ENCODE data around the gene PLD4.
"Not testable (repeated sequence)": the region's sequence is repeated elsewhere in the genome, so short reads cannot be mapped to it uniquely, and the experiment has no call there.

Gene PLD4

DNA sequence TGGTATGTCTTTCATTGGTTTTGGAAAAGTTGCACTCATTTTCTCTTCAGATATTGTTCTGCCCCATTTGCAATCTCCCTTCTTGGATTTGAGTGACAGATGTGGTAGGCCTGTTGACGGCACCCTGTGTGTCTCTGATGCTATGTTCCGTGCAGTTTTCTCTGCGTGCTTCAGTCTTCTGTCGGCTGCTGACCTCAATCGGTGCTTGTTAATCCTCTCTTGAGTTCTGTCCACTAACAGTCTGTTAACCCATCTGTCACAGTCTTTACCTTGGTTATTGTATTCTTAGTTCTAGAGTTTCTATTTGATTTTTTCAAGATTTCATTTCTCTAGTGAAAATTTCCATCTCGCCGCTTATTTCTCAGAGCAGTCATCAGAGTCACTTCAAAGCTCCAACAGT, 20.7 kb upstream of the PLD4 start:
- Mint-ChIP-seq H3K27me3 (peaks cover 37% of the 10 kb centered on the region), H3K36me3 (ENCODE audit: low read depth) (no peaks in the 10 kb centered on the region), H3K4me1 (ENCODE audit: low read depth) (no peaks in the 10 kb centered on the region), H3K27ac (no peak overlapping the region), H3K4me3 (no peak overlapping the region), H3K9me3 (no peaks in the 10 kb centered on the region)
- intact Hi-C loops (cut with micrococcal nuclease) = no loop called here

DNA sequence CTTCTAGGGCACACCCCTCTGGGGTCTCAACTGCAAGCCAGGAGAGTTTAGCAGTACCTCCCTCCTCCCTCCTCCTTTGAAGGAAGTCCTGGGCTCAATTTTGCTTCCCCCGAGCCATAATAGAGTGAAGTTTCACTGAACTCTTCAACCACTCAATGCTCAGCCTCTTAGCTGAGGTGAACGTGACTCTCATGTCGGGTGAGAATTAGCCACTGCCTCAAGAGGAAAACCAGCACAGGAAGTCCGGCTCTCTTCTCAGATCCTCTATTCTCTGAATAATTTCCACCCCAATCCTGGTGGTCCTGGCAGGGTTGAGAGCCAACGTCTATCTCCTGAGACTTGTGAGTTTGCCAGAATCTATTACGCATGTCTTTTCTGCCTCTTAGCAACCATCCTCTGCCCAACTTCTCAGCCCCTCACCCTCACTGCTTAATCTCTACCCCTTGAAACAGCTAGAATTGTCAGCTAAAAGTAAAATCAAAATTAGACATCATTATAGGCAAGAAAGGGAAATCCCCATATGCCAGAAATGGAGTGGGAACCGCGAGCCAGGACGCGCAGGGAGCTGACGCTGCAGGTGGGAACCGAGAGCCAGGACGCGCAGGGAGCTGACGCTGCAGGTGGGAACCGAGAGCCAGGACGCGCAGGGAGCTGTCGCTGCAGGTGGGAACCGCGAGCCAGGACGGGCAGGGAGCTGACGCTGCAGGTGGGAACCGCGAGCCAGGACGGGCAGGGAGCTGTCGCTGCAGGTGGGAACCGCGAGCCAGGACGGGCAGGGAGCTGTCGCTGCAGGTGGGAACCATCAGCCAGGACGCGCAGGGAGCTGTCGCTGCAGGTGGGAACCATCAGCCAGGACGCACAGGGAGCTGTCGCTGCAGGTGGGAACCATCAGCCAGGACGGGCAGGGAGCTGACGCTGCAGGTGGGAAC, 19.8 kb upstream of the PLD4 start:
- H3K36me3 Mint-ChIP-seq (ENCODE audit: low read depth); H3K9me3 Mint-ChIP-seq; H3K27ac Mint-ChIP-seq; H3K4me3 Mint-ChIP-seq; intact Hi-C loops (cut with micrococcal nuclease); H3K4me1 Mint-ChIP-seq (ENCODE audit: low read depth): not testable (repeated sequence)
- H3K27me3 Mint-ChIP-seq = peaks cover 37% of the 10 kb centered on the region

DNA sequence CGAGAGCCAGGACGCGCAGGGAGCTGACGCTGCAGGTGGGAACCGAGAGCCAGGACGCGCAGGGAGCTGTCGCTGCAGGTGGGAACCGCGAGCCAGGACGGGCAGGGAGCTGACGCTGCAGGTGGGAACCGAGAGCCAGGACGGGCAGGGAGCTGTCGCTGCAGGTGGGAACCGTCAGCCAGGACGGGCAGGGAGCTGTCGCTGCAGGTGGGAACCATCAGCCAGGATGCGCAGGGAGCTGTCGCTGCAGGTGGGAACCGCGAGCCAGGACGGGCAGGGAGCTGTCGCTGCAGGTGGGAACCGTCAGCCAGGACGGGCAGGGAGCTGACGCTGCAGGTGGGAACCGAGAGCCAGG, 19.1 kb upstream of the PLD4 start:
- H3K4me3 Mint-ChIP-seq; H3K36me3 Mint-ChIP-seq (ENCODE audit: low read depth): not testable (repeated sequence)

DNA sequence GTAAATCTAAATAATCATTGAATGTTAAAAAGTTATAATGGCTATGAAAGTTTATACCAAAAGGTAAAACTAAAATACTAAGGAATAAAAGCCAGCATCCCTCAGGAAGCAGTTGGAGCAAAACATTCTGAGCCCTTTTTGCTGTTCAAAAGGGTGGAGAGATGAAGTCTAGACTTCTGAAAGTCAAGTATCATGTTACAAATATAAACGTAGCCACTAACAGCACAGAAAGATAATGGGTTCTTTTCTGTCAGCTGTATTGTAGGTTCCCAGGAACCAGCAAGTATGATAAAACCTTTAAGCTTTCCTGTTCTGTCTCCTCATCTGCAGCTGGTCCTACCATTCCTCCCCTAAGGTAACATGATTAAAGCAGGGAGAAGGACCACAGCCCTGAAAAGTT, 16.4 kb upstream of the PLD4 start:
- Mint-ChIP-seq H3K36me3 (ENCODE audit: low read depth) (no peaks in the 10 kb centered on the region), H3K27ac (no peak overlapping the region), H3K4me1 (ENCODE audit: low read depth) (no peaks in the 10 kb centered on the region), H3K27me3 (peaks cover 44% of the 10 kb centered on the region), H3K9me3 (peaks cover 18% of the 10 kb centered on the region), H3K4me3 (no peak overlapping the region)
- intact Hi-C loops (cut with micrococcal nuclease) = no loop called here

More for the DNA sequence above, 19.1 kb upstream of the PLD4 start:
- peaks cover 37% of the 10 kb centered on the region for H3K27me3 Mint-ChIP-seq
- H3K27ac Mint-ChIP-seq; H3K4me1 Mint-ChIP-seq (ENCODE audit: low read depth); intact Hi-C loops (cut with micrococcal nuclease); H3K9me3 Mint-ChIP-seq: not testable (repeated sequence)

DNA sequence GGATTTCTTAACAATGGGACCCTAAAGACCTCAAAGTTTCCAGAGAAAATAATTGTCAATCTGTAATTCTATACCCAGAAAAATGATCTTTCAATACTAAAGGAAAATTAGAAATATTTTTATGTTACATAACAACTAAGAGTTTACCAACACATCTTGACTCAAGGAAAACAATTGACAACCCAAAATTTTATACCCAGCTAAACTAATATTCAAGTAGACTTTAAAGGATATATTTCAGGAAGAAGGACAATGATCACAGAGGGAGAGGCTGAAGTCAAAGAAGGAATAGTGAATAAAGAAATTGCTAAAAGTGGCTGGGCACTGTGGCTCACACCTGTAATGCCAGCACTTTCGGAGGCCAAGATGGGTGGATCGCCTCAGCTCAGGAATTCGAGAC, 12.6 kb upstream of the PLD4 start:
- peaks cover 18% of the 10 kb centered on the region for H3K9me3 Mint-ChIP-seq
- H3K4me3 Mint-ChIP-seq = no peak overlapping the region
- H3K4me1 Mint-ChIP-seq (ENCODE audit: low read depth) = no peaks in the 10 kb centered on the region
- no peaks in the 10 kb centered on the region for H3K36me3 Mint-ChIP-seq (ENCODE audit: low read depth)
- H3K27me3 Mint-ChIP-seq = peaks cover 43% of the 10 kb centered on the region
- H3K27ac Mint-ChIP-seq = no peak overlapping the region
- intact Hi-C loops (cut with micrococcal nuclease) = no loop called here

DNA sequence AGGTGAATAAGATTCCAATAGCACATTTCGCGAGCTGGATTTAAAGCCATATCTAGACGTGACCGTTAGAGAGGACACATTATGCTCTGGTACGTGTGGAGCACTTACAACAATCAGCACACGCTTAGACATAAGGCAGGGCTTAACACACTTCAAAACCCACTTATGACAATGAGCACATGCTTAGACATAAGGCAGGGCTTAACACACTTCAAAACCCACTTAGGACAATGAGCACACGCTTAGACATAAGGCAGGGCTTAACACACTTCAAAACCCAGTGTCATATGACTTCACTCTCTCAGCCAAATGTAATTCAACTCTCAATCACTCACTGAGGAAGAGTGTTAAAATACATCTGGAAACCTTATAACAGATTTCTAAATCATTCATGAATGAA, 11.2 kb upstream of the PLD4 start:
- Mint-ChIP-seq H3K27ac (no peak overlapping the region), H3K36me3 (ENCODE audit: low read depth) (no peaks in the 10 kb centered on the region), H3K4me3 (no peak overlapping the region), H3K4me1 (ENCODE audit: low read depth) (no peaks in the 10 kb centered on the region), H3K9me3 (peaks cover 18% of the 10 kb centered on the region), H3K27me3 (peaks cover 33% of the 10 kb centered on the region)
- intact Hi-C loops (cut with micrococcal nuclease) = no loop called here

DNA sequence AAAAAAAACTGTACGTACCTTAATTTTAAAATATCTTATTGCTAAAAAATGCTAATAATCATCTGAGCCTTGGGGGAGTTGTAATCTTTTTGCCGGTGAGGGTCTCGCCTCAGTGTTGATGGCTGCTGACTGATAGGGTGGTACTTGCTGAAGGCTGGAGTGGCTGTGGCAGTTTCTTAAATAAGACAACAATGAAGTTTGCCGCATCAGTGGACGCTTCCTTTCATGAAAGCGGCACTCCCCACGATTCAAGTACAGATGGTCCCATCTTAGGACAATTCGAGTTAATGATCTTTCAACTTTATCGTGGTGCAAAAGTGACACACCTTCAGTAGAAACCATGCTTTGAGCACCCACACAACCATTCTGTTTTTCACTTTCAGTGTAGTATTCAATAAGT, 7.6 kb upstream of the PLD4 start:
- intact Hi-C loops (cut with micrococcal nuclease) = no loop called here
- Mint-ChIP-seq H3K4me3 (no peak overlapping the region), H3K9me3 (peaks cover 4% of the 10 kb centered on the region), H3K4me1 (ENCODE audit: low read depth) (no peaks in the 10 kb centered on the region), H3K27me3 (peaks cover 24% of the 10 kb centered on the region), H3K27ac (no peak overlapping the region), H3K36me3 (ENCODE audit: low read depth) (no peaks in the 10 kb centered on the region)

DNA sequence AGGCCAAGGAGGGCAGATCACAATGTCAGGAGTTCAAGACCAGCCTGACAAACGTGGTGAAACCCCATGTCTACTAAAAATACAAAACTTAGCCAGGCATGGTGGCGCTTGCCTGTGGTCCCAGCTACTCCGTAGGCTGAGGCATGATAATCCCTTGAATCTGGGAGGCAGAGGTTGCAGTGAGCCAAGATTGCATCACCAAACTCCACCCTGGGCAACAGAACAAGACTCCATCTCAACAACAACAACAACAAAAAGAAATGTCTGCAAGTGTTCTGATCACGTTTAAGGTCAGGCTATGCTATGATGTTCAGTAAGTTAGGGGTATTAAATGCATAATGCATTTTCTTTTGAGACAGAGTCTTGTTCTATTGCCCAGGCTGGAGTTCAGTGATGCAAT, 6.7 kb upstream of the PLD4 start:
- Mint-ChIP-seq H3K4me3 (no peak overlapping the region), H3K9me3 (no peaks in the 10 kb centered on the region), H3K27ac (no peak overlapping the region), H3K27me3 (peaks cover 21% of the 10 kb centered on the region), H3K36me3 (ENCODE audit: low read depth) (no peaks in the 10 kb centered on the region), H3K4me1 (ENCODE audit: low read depth) (no peaks in the 10 kb centered on the region)
- intact Hi-C loops (cut with micrococcal nuclease) = no loop called here

DNA sequence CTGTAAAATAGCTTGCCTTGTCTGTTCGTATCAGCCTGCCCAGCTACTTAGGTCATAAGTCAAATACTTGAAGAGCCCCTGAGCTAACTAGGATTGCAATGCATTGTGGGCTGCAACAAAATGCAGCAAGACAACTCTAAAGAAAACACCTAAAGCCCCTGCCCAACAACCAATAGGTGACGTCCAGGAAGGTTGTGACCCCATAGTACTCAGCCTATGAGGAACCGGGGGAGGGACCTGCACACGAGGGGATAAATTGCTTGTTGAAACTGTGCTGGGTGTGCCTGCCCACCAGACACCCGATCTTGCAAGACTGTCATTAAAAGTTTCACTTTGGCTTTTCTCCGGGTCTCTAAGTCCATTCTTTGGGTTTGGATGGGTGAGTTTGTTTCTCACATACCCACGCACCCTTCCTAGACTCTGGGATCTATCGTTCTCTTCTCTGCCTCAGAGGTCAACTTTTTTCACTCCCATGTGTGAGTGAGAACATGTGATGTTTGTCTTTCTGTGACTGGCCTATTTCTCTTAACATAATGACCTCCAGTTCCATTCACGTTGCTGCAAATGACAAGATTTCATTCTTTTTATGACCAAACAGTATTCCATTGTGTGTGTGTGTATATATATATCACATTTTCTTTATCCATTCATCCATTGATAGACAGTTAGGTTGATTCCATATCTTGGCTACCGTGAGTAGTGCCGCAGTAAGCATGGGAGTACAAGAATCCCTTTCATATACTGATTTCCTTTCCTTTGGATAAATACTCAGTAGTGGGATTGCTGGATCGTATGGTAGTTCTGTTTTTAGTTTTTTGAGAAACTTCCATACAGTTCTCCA, 5.3 kb upstream of the PLD4 start:
- H3K9me3 Mint-ChIP-seq; H3K36me3 Mint-ChIP-seq (ENCODE audit: low read depth); H3K27ac Mint-ChIP-seq; intact Hi-C loops (cut with micrococcal nuclease); H3K4me3 Mint-ChIP-seq: not testable (repeated sequence)
- Mint-ChIP-seq H3K4me1 (ENCODE audit: low read depth) (peaks cover 10% of the 10 kb centered on the region), H3K27me3 (peaks cover 14% of the 10 kb centered on the region)

DNA sequence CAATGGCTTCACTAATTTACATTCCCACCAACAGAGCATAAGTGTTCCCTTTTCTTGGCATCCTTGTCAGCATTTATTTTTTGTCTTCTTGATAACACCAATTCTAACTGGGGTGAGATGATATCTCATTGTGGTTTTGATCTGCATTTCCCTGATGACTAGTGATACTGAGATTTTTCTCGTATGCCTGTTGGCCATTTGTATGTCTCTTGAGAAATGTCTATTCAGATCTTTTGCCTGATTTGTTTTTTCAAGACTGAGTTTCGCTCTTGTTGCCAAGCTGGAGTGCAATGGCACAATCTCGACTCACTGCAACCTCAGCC, 4.7 kb upstream of the PLD4 start:
- Mint-ChIP-seq H3K9me3 (no peaks in the 10 kb centered on the region), H3K36me3 (ENCODE audit: low read depth) (no peaks in the 10 kb centered on the region), H3K4me3 (no peak overlapping the region), H3K4me1 (ENCODE audit: low read depth) (peaks cover 16% of the 10 kb centered on the region), H3K27ac (no peak overlapping the region), H3K27me3 (peaks cover 11% of the 10 kb centered on the region)
- intact Hi-C loops (cut with micrococcal nuclease) = no loop called here

DNA sequence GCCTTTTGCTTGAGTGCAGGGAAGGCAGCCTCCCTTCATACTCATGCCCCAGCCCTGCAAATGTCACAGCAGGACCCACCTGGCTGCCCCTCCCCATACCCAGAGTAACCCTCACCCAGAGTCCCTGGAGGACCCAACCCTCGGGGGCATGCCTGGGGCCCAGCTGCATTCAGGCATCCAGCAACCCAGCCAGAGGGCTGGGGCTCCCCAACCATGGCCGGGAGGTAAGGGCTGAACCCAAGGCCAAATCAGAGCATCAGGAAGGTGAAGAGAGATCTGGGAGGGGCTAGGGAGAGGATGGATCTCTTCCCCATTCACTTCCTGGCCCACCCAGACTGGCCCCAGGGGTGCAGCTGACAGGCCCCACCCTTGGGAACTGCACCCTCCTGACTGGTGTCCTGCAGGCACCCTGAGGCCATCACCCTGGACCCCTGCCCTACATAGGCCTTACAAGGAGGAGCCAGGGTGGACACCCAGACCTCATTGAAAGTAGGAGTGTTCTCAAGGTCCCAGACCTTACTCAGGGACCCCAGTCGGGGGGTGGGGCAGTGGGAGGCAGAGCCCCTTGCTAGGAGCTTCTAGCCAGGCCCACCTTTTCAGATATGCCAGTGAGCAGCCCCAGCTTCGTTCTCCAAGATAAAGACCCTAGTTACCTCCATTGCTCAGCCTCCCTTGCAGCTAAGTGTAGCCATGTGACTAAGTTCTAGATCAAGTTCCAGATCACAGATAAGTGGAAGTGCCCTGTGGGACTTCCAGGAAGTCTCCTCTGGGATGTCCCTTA, 849 bp upstream of the PLD4 start:
- no peak overlapping the region for H3K4me3 Mint-ChIP-seq
- no peaks in the 10 kb centered on the region for H3K36me3 Mint-ChIP-seq (ENCODE audit: low read depth)
- intact Hi-C loops (cut with micrococcal nuclease) = no loop called here
- H3K4me1 Mint-ChIP-seq (ENCODE audit: low read depth) = peaks cover 47% of the 10 kb centered on the region
- no peak overlapping the region for H3K27ac Mint-ChIP-seq
- peaks cover 12% of the 10 kb centered on the region for H3K27me3 Mint-ChIP-seq
- H3K9me3 Mint-ChIP-seq = no peaks in the 10 kb centered on the region

DNA sequence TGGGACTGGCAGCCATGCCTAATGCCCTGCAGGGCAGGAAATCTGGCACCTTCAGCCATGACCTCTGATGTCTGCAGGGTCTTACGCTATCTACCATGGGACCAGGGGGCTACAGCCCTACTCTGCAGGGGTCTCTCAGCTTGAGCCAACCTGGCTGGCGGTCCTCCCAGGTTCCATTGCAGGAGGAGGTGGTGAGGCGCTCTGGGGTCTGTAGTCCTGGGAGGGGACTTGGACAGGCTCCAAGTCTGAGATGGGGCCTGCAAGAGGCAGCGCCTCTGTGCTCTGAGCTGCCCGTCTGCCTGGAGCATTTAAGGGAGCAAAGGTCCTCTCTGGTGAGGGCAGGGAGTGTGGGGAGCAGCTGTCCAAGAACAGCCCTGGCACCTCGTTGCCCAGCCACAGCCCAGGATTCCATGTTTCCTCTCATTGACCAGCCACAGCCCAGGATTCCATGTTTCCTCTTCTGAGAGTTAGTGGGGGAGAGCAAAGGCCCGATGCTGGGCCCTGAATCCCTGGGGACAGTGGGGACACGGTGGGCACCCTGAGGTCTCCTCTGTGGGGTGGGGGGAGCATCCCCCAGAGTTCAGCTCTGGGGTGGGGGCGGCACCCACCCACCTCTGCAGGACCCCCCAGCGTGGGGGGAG, 655 bp downstream of the PLD4 start:
- Mint-ChIP-seq H3K4me1 (ENCODE audit: low read depth) (peaks cover 50% of the 10 kb centered on the region), H3K4me3 (no peak overlapping the region), H3K36me3 (ENCODE audit: low read depth) (no peaks in the 10 kb centered on the region), H3K27me3 (peaks cover 15% of the 10 kb centered on the region), H3K27ac (peak overlapping the region; percentile 59), H3K9me3 (no peaks in the 10 kb centered on the region)
- intact Hi-C loops (cut with micrococcal nuclease) = no loop called here

DNA sequence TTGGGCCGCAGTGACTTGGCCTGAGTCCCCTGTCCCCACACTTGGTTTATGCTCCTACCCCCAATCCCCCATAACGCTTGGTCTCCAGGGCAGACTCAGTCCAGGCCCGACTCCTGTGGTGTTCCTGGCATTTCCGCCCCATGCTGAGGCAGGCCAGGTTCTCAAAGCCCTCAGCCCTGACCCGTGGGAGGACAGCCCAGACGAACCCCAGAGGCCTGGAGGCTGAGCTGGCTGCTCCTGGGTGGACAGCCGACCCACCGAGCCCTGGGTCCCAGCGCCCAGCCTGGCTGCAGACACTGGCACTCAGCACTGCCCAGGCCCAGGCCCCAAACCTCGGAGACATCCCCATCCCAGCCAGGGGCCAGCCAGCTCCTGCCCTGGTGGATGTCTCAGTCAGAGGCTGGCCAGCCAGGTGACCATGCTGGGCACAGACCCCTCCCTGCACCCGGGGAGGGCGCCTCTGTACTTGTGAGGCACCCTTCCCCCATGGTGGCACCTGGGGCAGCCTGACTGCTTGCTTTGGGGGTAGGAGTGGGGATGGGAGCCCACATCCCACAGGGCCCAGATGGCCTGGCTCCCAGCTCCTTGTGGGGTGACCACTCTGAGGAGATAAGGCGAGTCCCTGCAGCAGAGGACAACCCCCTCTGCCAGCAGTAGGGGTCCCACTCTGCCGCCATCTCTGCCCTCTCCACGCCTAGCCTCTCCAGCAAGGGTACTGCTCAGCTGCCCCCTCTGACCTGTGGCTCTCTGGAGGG, 1.4 kb downstream of the PLD4 start:
- Mint-ChIP-seq H3K4me1 (ENCODE audit: low read depth) (peaks cover 52% of the 10 kb centered on the region), H3K27ac (peak overlapping the region; percentile 59), H3K36me3 (ENCODE audit: low read depth) (no peaks in the 10 kb centered on the region), H3K4me3 (peak overlapping the region; percentile 30), H3K27me3 (peaks cover 21% of the 10 kb centered on the region), H3K9me3 (no peaks in the 10 kb centered on the region)
- intact Hi-C loops (cut with micrococcal nuclease) = no loop called here

All from dendritic cell treated with granulocyte-macrophage colony-stimulating factor and Interleukin-4, amounts not matched to agents 40 ng/mL and 50 ng/mL, for 4 days (primary cell).